Measurements from ENCODE around the gene PPP1R16B.

Gene PPP1R16B

GRCh38 chr20:38893565-38894090, 88.1 kb downstream of the PPP1R16B start:
- in situ Hi-C loops (cut with MboI; ENCODE audit: low sequenced_read_pairs) = no loop called here

GRCh38 chr20:38894091-38894847, 88.8 kb downstream of the PPP1R16B start:
- in situ Hi-C loops (cut with MboI; ENCODE audit: low sequenced_read_pairs) = no loop called here

GRCh38 chr20:38895098-38895949, 89.8 kb downstream of the PPP1R16B start:
- in situ Hi-C loops (cut with MboI; ENCODE audit: low sequenced_read_pairs) = no loop called here

GRCh38 chr20:38896009-38896594, 90.6 kb downstream of the PPP1R16B start:
- in situ Hi-C loops (cut with MboI; ENCODE audit: low sequenced_read_pairs) = no loop called here

- in situ Hi-C loops (cut with MboI; ENCODE audit: low sequenced_read_pairs) = no loop called here
Observed at GRCh38 chr20:38897267-38897666, 91.8 kb downstream of the PPP1R16B start.

- in situ Hi-C loops (cut with MboI; ENCODE audit: low sequenced_read_pairs) = no loop called here
Observed at GRCh38 chr20:38900606-38901005, 95.1 kb downstream of the PPP1R16B start.

GRCh38 chr20:38902601-38903000, 97.1 kb downstream of the PPP1R16B start:
- in situ Hi-C loops (cut with MboI; ENCODE audit: low sequenced_read_pairs) = no loop called here

GRCh38 chr20:38903335-38903734, 97.8 kb downstream of the PPP1R16B start:
- in situ Hi-C loops (cut with MboI; ENCODE audit: low sequenced_read_pairs) = no loop called here

- in situ Hi-C loops (cut with MboI; ENCODE audit: low sequenced_read_pairs) = no loop called here
Observed at GRCh38 chr20:38905375-38905774, 99.9 kb downstream of the PPP1R16B start.

GRCh38 chr20:38907918-38908677, 102.6 kb downstream of the PPP1R16B start:
- in situ Hi-C loops (cut with MboI; ENCODE audit: low sequenced_read_pairs) = no loop called here

- in situ Hi-C loops (cut with MboI; ENCODE audit: low sequenced_read_pairs) = no loop called here
Observed at GRCh38 chr20:38915355-38915754, 109.9 kb downstream of the PPP1R16B start.

GRCh38 chr20:38917657-38918056, 112.2 kb downstream of the PPP1R16B start:
- in situ Hi-C loops (cut with MboI; ENCODE audit: low sequenced_read_pairs) = no loop called here

- in situ Hi-C loops (cut with MboI; ENCODE audit: low sequenced_read_pairs) = no loop called here
Observed at GRCh38 chr20:38918172-38918571, 112.7 kb downstream of the PPP1R16B start.

GRCh38 chr20:38919683-38920082, 114.2 kb downstream of the PPP1R16B start:
- in situ Hi-C loops (cut with MboI; ENCODE audit: low sequenced_read_pairs) = no loop called here

GRCh38 chr20:38920411-38920810, 114.9 kb downstream of the PPP1R16B start:
- in situ Hi-C loops (cut with MboI; ENCODE audit: low sequenced_read_pairs) = no loop called here

- in situ Hi-C loops (cut with MboI; ENCODE audit: low sequenced_read_pairs) = no loop called here
Observed at GRCh38 chr20:38920851-38921250, 115.4 kb downstream of the PPP1R16B start.

- in situ Hi-C loops (cut with MboI; ENCODE audit: low sequenced_read_pairs) = no loop called here
Observed at GRCh38 chr20:38924718-38925117, 119.2 kb downstream of the PPP1R16B start.

- in situ Hi-C loops (cut with MboI; ENCODE audit: low sequenced_read_pairs) = no loop called here
Observed at GRCh38 chr20:38926142-38926933, 120.8 kb downstream of the PPP1R16B start, which contains the start of gene FAM83D. TSS of gene FAM83D (plus strand) at chr20:38926417. CDS start at chr20:38926443, 26 bp downstream.

GRCh38 chr20:38926934-38927616, 121.6 kb downstream of the PPP1R16B start:
- in situ Hi-C loops (cut with MboI; ENCODE audit: low sequenced_read_pairs) = no loop called here

Measured in hTERT RPE-1 (cell line).